DOHH2 (cell line): ENCODE data around the gene CDKN2B-AS1.

ENCODE experiments used
- H3F3A ChIP-seq: fragments of 200-600 bp; sonication (generic), shearing (Covaris generic); 2 replicates; pipeline ENCODE4 v1.6.0; 2016; ENCODE audit warnings: antibody characterized with exemption, mild to moderate bottlenecking; ENCODE audit not compliant: control insufficient read depth, insufficient read depth
- H3K27ac ChIP-seq: fragments of 200-600 bp; sonication (generic); 2 replicates; pipeline ENCODE4 v1.5.1; 2014; ENCODE audit warnings: low read depth, mild to moderate bottlenecking, low read length, moderate library complexity
- H3K27me3 ChIP-seq: fragments of 200-600 bp; sonication (generic); 2 replicates; pipeline ENCODE4 v1.6.1; 2014; ENCODE audit warnings: mild to moderate bottlenecking, low read length, mixed read lengths; ENCODE audit not compliant: control insufficient read depth
- H3K36me3 ChIP-seq: fragments of 200-600 bp; sonication (generic); 2 replicates; pipeline ENCODE4 v1.6.1; 2014; ENCODE audit warnings: mild to moderate bottlenecking, low read length, moderate library complexity, mixed read lengths; ENCODE audit not compliant: control insufficient read depth
- H3K4me1 ChIP-seq: fragments of 200-600 bp; sonication (generic); 2 replicates; pipeline ENCODE4 v1.6.1; 2014; ENCODE audit warnings: mild to moderate bottlenecking, low read length, mixed read lengths; ENCODE audit not compliant: control insufficient read depth
- H3K4me2 ChIP-seq: fragments of 200-600 bp; sonication (generic); 2 replicates; pipeline ENCODE4 v1.6.0; 2014; ENCODE audit warnings: mild to moderate bottlenecking, low read length, moderate library complexity
- H3K4me3 ChIP-seq: fragments of 200-600 bp; sonication (generic); 2 replicates; pipeline ENCODE4 v1.5.1; 2014; ENCODE audit warnings: mild to moderate bottlenecking, low read length, mixed read lengths
- H3K79me2 ChIP-seq: fragments of 200-600 bp; sonication (generic); 2 replicates; pipeline ENCODE4 v1.6.1; 2014; ENCODE audit warnings: mild to moderate bottlenecking, low read length, mixed read lengths; ENCODE audit not compliant: control insufficient read depth
- H3K9me2 ChIP-seq: fragments of 200-600 bp; sonication (generic); replicated peaks from 2 replicates; pipeline ENCODE4 v1.6.1; 2014; ENCODE audit warnings: mild to moderate bottlenecking, low read length, mixed read lengths; ENCODE audit not compliant: control insufficient read depth
- H3K9me3 ChIP-seq: fragments of 200-600 bp; sonication (generic); 2 replicates; pipeline ENCODE4 v1.6.1; 2014; ENCODE audit warnings: antibody characterized with exemption, low read length, mixed read lengths; ENCODE audit not compliant: control insufficient read depth, insufficient read depth
- H4K20me1 ChIP-seq: fragments of 200-600 bp; sonication (generic); 2 replicates; pipeline ENCODE4 v1.6.0; 2014; ENCODE audit warnings: low read depth, mild to moderate bottlenecking, antibody characterized with exemption, low read length, moderate library complexity; ENCODE audit not compliant: control insufficient read depth, insufficient read depth
- CTCF ChIP-seq: fragments of 200-600 bp; sonication (generic); IDR thresholded peaks from one replicate; pipeline ENCODE4 v1.5.1; 2014; ENCODE audit warnings: antibody characterized with exemption, mild to moderate bottlenecking, low read depth, low read length; ENCODE audit not compliant: poor library complexity, severe bottlenecking
- EZH2phosphoT487 ChIP-seq: fragments of 200-600 bp; sonication (generic); IDR thresholded peaks from 2 replicates; pipeline ENCODE4 v1.6.1; 2017; ENCODE audit warnings: borderline replicate concordance, mild to moderate bottlenecking, antibody characterized with exemption, low read length, moderate library complexity, mixed read lengths

Gene CDKN2B-AS1

GRCh38 chr9:22030101-22030598 lies 35.6 kb downstream of the CDKN2B-AS1 start:
- Histone ChIP-seq H3K9me3 (no peaks in the 10 kb centered on the region), H3K27ac (no peak overlapping the region), H3K27me3 (no peaks in the 10 kb centered on the region), H3F3A (no peaks in the 10 kb centered on the region), H3K9me2 (no peaks in the 10 kb centered on the region), H3K4me1 (no peaks in the 10 kb centered on the region), H3K79me2 (no peaks in the 10 kb centered on the region), H4K20me1 (no peaks in the 10 kb centered on the region), H3K4me3 (no peak overlapping the region), H3K36me3 (no peaks in the 10 kb centered on the region), H3K4me2 (no peak overlapping the region)
- TF ChIP-seq EZH2phosphoT487 = no peak
- TF ChIP-seq CTCF = no peak

- Histone ChIP-seq H3K9me2 (no peaks in the 10 kb centered on the region), H4K20me1 (no peaks in the 10 kb centered on the region), H3K27me3 (no peaks in the 10 kb centered on the region), H3K36me3 (no peaks in the 10 kb centered on the region), H3K4me3 (no peak overlapping the region), H3K4me1 (no peaks in the 10 kb centered on the region), H3K9me3 (no peaks in the 10 kb centered on the region), H3K79me2 (no peaks in the 10 kb centered on the region), H3F3A (no peaks in the 10 kb centered on the region), H3K4me2 (no peak overlapping the region), H3K27ac (no peak overlapping the region)
- no peak for TF ChIP-seq EZH2phosphoT487
- TF ChIP-seq CTCF = no peak
Measured at GRCh38 chr9:22031655-22032411, 37.2 kb downstream of the CDKN2B-AS1 start.

GRCh38 chr9:22033012-22033630 lies 38.5 kb downstream of the CDKN2B-AS1 start:
- Histone ChIP-seq H3F3A (no peaks in the 10 kb centered on the region), H3K4me3 (no peak overlapping the region), H3K36me3 (no peaks in the 10 kb centered on the region), H3K27me3 (no peaks in the 10 kb centered on the region), H3K79me2 (no peaks in the 10 kb centered on the region), H3K9me2 (no peaks in the 10 kb centered on the region), H3K27ac (no peak overlapping the region), H3K4me1 (no peaks in the 10 kb centered on the region), H4K20me1 (no peaks in the 10 kb centered on the region), H3K9me3 (no peaks in the 10 kb centered on the region), H3K4me2 (no peak overlapping the region)
- TF ChIP-seq CTCF = no peak
- TF ChIP-seq EZH2phosphoT487 = no peak
